ENCODE results near the gene NKD2.

DNA sequence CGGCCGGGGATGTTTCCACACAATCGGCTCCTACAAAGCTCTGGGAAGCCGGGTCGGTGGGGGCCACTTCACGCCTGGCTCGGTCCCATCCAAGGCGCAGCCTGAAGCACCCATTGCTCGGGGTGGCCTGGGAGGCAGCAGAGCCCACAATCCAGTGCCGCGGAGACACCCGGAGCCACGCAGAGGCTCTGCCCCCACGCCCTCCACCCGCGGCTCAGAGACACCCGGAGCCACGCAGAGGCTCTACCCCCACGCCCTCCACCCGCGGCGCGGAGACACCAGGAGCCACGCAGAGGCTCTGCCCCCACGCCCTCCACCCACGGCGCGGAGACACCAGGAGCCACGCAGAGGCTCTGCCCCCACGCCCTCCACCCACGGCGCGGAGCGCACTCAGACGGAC lies 71.4 kb downstream of the NKD2 start:
- TF ChIP-seq POLR2A (IDR thresholded peaks at IDR 0.05; ENCODE audit: low read depth, low read length): no peak
- TF ChIP-seq, protein P1, sequence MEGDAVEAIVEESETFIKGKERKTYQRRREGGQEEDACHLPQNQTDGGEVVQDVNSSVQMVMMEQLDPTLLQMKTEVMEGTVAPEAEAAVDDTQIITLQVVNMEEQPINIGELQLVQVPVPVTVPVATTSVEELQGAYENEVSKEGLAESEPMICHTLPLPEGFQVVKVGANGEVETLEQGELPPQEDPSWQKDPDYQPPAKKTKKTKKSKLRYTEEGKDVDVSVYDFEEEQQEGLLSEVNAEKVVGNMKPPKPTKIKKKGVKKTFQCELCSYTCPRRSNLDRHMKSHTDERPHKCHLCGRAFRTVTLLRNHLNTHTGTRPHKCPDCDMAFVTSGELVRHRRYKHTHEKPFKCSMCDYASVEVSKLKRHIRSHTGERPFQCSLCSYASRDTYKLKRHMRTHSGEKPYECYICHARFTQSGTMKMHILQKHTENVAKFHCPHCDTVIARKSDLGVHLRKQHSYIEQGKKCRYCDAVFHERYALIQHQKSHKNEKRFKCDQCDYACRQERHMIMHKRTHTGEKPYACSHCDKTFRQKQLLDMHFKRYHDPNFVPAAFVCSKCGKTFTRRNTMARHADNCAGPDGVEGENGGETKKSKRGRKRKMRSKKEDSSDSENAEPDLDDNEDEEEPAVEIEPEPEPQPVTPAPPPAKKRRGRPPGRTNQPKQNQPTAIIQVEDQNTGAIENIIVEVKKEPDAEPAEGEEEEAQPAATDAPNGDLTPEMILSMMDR (conservative IDR thresholded peaks at IDR 0.05; ENCODE audit: low read depth, low read length): no peak
- TF ChIP-seq USF2 (IDR thresholded peaks at IDR 0.05; ENCODE audit: low read depth, low read length): no peak
- no peak for TF ChIP-seq CEBPB (IDR thresholded peaks at IDR 0.05; ENCODE audit: low read depth, low read length)
- no peak for TF ChIP-seq MAZ (IDR thresholded peaks at IDR 0.05; ENCODE audit: borderline replicate concordance, low read depth, low read length)
- TF ChIP-seq SMC3 (IDR thresholded peaks at IDR 0.05; ENCODE audit: low read depth, low read length): no peak
- TF ChIP-seq RFX5 (IDR thresholded peaks at IDR 0.05; ENCODE audit: low read depth, low read length): no peak

Measured in IMR-90 (cell line).